GM23248 (cell line): ENCODE data around the gene SLC16A12.

Experiments
- EZH2 ChIP-seq: fragments of 200-600 bp; sonication (generic); IDR thresholded peaks from 2 replicates; pipeline ENCODE4 v1.6.1; 2018; ENCODE audit warnings: antibody characterized with exemption, mild to moderate bottlenecking; ENCODE audit not compliant: insufficient read depth, poor library complexity, severe bottlenecking
- EZH2phosphoT487 ChIP-seq: fragments of 200-600 bp; sonication (generic); IDR thresholded peaks from 2 replicates; pipeline ENCODE4 v1.6.1; 2018; ENCODE audit warnings: antibody characterized with exemption, moderate library complexity, mild to moderate bottlenecking, low read depth; ENCODE audit not compliant: insufficient read depth

- TF ChIP-seq EZH2 (no peak), EZH2phosphoT487 (no peak)
Measured at GRCh38 chr10:89574368-89574767, 39.0 kb upstream of the SLC16A12 start.
